Neutrophil (primary cell): Measurements from ENCODE around the gene HMCN2.
"Not testable (repeated sequence)": the region's sequence is repeated elsewhere in the genome, so short reads cannot be mapped to it uniquely, and the experiment has no call there.

Experiments used
- H3K27ac ChIP-seq: fragments of 200-600 bp; sonication (generic); 2 replicates; pipeline ENCODE4 v1.5.1; 2016; ENCODE audit warnings: mild to moderate bottlenecking, moderate library complexity
- H3K27me3 ChIP-seq: fragments of 200-600 bp; sonication (generic); 2 replicates; pipeline ENCODE4 v1.6.0; 2016; ENCODE audit warnings: mild to moderate bottlenecking
- H3K36me3 ChIP-seq: fragments of 200-600 bp; sonication (generic); 2 replicates; pipeline ENCODE4 v1.5.1; 2017
- H3K4me1 ChIP-seq, 2 experiments: fragments of 200-600 bp in 1 of 2; sonication (generic) in 1 of 2; 1 replicate in 1 of 2; 2 replicates in 1 of 2; pipeline versions ENCODE4 v1.5.1 to v1.6.1; 2013 to 2016; ENCODE audit warnings: low read depth in 1 of 2, low read length in 1 of 2, mild to moderate bottlenecking in 1 of 2, moderate library complexity in 1 of 2; ENCODE audit not compliant: control insufficient read depth in 1 of 2, insufficient read depth in 1 of 2
- H3K4me3 ChIP-seq, 2 experiments: fragments of 200-600 bp in 1 of 2; sonication (generic) in 1 of 2; 1 replicate in 1 of 2; 2 replicates in 1 of 2; pipeline ENCODE4 v1.5.1; 2013 to 2016; ENCODE audit warnings: low read depth in 1 of 2, low read length in 1 of 2, mild to moderate bottlenecking in 1 of 2, moderate library complexity in 1 of 2
- H3K9me3 ChIP-seq: fragments of 200-600 bp; sonication (generic); 2 replicates; pipeline ENCODE4 v1.5.1; 2016
- TF ChIP-seq, protein P1 (sequence below): fragments of 200-600 bp; sonication (generic); IDR thresholded peaks from 2 replicates; pipeline ENCODE4 v1.5.1; 2016; ENCODE audit warnings: antibody characterized with exemption

The HMCN2 gene

DNA sequence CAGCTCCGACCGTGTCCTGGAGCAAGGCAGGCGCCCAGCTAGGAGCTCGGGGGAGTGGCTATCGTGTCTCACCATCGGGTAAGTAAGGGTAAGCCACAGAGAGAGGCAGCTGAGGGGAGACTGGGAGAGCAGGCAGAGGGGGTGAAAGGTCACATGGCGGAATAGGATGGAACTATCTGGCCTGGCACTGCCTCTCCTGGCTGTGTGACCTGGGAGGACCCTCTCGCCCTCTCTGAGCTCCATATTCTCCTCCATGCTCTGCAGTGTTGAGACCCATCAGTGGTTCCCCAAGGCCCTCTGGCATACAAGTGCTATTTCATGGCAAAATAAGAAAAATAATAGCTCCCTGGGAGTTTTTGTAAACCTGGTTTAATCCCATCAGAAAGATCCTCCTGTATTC, 135.3 kb downstream of the HMCN2 start:
- H3K27me3 ChIP-seq: no peaks in the 10 kb centered on the region
- no peak overlapping the region for H3K4me3 ChIP-seq
- no peaks in the 10 kb centered on the region for H3K9me3 ChIP-seq
- H3K4me1 ChIP-seq: no peaks in the 10 kb centered on the region
- no peaks in the 10 kb centered on the region for H3K36me3 ChIP-seq
- TF ChIP-seq, protein P1, sequence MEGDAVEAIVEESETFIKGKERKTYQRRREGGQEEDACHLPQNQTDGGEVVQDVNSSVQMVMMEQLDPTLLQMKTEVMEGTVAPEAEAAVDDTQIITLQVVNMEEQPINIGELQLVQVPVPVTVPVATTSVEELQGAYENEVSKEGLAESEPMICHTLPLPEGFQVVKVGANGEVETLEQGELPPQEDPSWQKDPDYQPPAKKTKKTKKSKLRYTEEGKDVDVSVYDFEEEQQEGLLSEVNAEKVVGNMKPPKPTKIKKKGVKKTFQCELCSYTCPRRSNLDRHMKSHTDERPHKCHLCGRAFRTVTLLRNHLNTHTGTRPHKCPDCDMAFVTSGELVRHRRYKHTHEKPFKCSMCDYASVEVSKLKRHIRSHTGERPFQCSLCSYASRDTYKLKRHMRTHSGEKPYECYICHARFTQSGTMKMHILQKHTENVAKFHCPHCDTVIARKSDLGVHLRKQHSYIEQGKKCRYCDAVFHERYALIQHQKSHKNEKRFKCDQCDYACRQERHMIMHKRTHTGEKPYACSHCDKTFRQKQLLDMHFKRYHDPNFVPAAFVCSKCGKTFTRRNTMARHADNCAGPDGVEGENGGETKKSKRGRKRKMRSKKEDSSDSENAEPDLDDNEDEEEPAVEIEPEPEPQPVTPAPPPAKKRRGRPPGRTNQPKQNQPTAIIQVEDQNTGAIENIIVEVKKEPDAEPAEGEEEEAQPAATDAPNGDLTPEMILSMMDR: no peak
- no peak overlapping the region for H3K27ac ChIP-seq

- H3K4me3 ChIP-seq, H3K4me1 ChIP-seq, H3K27ac ChIP-seq, H3K36me3 ChIP-seq, H3K27me3 ChIP-seq, H3K9me3 ChIP-seq: not testable (repeated sequence)
These were observed 136.2 kb downstream of the HMCN2 start for GRCh38 chr9:130401742-130402141.

- Histone ChIP-seq H3K36me3 (no peaks in the 10 kb centered on the region), H3K4me3 (no peak overlapping the region), H3K27ac (no peak overlapping the region), H3K4me1 (no peaks in the 10 kb centered on the region), H3K9me3 (no peaks in the 10 kb centered on the region), H3K27me3 (no peaks in the 10 kb centered on the region)
- TF ChIP-seq, protein P1: no peak
These were observed 136.7 kb downstream of the HMCN2 start for GRCh38 chr9:130402243-130402642.

GRCh38 chr9:130402645-130403440, 137.3 kb downstream of the HMCN2 start:
- H3K4me3 ChIP-seq: no peak overlapping the region
- TF ChIP-seq, protein P1: no peak
- no peaks in the 10 kb centered on the region for H3K27me3 ChIP-seq

DNA sequence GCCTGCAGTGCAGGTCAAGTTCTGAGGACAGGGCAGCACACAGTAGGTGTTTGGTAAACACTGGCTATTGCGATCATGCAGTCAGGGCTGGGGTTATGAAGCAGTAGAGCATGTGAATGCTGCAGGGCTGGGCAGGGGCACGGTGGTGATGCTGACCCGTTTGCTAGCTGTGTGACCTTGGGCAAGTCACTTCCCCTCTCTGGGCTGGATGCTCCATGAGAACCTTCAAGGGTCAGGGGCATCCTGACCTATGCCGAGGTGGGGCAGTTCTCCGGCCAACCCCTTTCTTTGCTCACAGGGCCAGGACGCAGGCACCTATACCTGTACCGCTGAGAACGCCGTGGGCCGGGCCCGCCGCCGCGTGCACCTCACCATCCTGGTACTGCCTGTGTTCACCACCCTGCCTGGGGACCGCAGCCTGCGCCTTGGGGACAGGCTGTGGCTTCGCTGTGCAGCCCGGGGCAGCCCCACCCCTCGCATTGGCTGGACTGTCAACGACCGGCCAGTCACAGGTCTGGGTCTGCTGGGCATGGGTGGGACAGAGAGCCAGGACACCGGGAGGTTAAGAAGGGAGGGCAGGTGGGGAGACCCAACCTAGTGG, 140.2 kb downstream of the HMCN2 start:
- Histone ChIP-seq H3K36me3 (no peaks in the 10 kb centered on the region), H3K4me3 (no peak overlapping the region)
- TF ChIP-seq, protein P1: no peak

More at GRCh38 chr9:130402645-130403440, 137.3 kb downstream of the HMCN2 start:
- H3K36me3 ChIP-seq: no peaks in the 10 kb centered on the region
- no peaks in the 10 kb centered on the region for H3K4me1 ChIP-seq
- no peaks in the 10 kb centered on the region for H3K9me3 ChIP-seq
- H3K27ac ChIP-seq: no peak overlapping the region

DNA sequence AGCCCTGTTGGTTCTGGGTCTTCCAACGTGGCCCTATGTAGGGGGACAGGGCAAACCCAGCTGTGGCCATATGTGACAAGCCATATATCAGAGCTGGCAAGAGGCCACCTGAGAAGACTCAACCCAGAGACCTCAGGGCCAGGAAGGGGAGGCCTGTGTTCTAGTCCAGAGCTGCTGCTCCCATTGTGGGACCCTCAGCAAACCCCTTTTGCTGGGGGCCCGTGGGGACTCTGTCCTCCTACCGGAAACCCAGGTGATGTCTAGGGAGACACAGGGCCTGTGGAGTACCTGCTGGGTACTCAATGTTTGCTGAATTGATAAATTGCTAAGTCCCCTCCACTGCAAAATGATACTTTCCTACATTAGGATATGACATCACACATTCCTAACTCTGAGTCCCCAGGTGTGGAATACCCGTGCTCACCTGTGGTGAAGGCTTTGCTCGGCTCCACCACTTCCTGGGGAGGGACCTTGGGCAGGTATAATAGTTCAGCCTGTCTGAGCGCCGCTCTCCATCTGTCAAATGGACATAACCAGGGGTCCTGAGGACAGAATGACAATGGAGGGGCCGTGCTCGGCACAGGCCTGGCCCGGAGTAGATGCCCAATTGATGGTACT, 140.8 kb downstream of the HMCN2 start:
- H3K27me3 ChIP-seq: no peaks in the 10 kb centered on the region
- H3K27ac ChIP-seq: no peak overlapping the region
- H3K36me3 ChIP-seq: no peaks in the 10 kb centered on the region
- H3K4me3 ChIP-seq: no peak overlapping the region
- H3K4me1 ChIP-seq: no peaks in the 10 kb centered on the region
- H3K9me3 ChIP-seq: no peaks in the 10 kb centered on the region
- TF ChIP-seq, protein P1: no peak

More for the DNA sequence above, 140.2 kb downstream of the HMCN2 start:
- H3K27ac ChIP-seq: no peak overlapping the region
- H3K27me3 ChIP-seq: no peaks in the 10 kb centered on the region
- no peaks in the 10 kb centered on the region for H3K4me1 ChIP-seq
- H3K9me3 ChIP-seq: no peaks in the 10 kb centered on the region
